Duodenal mucosa (tissue), 2 donors: ENCODE data around the gene PHF14.

ENCODE experiments used
- H3K27ac ChIP-seq: one replicate; pipeline ENCODE4 v1.7.0; 2013; ENCODE audit warnings: low read depth, low read length
- H3K27me3 ChIP-seq, 2 donors: one replicate each; pipeline ENCODE4 v1.7.0; 2013; ENCODE audit warnings: low read length in 2 of 2, control low read depth in 1 of 2; ENCODE audit not compliant: insufficient read depth in 2 of 2, control insufficient read depth in 1 of 2
- H3K36me3 ChIP-seq, 2 donors: one replicate each; pipeline ENCODE4 v1.7.0; 2013; ENCODE audit warnings: low read length in 2 of 2, control low read depth in 1 of 2; ENCODE audit not compliant: insufficient read depth in 2 of 2, control insufficient read depth in 1 of 2
- H3K4me1 ChIP-seq, 2 donors: one replicate each; pipeline ENCODE4 v1.7.0; 2013; ENCODE audit warnings: low read length in 2 of 2, control low read depth in 1 of 2; ENCODE audit not compliant: insufficient read depth in 2 of 2, control insufficient read depth in 1 of 2
- H3K4me3 ChIP-seq, 2 donors: one replicate each; pipeline ENCODE4 v1.7.0; 2013; ENCODE audit warnings: low read length in 2 of 2, low read depth in 1 of 2
- H3K9ac ChIP-seq, 2 donors: one replicate each; pipeline ENCODE4 v1.7.0; 2013; ENCODE audit warnings: low read length in 2 of 2, low read depth in 1 of 2
- H3K9me3 ChIP-seq, 2 donors: one replicate each; pipeline ENCODE4 v1.7.0; 2013; ENCODE audit warnings: low read length in 2 of 2, control low read depth in 1 of 2; ENCODE audit not compliant: control insufficient read depth in 1 of 2

The PHF14 gene

DNA sequence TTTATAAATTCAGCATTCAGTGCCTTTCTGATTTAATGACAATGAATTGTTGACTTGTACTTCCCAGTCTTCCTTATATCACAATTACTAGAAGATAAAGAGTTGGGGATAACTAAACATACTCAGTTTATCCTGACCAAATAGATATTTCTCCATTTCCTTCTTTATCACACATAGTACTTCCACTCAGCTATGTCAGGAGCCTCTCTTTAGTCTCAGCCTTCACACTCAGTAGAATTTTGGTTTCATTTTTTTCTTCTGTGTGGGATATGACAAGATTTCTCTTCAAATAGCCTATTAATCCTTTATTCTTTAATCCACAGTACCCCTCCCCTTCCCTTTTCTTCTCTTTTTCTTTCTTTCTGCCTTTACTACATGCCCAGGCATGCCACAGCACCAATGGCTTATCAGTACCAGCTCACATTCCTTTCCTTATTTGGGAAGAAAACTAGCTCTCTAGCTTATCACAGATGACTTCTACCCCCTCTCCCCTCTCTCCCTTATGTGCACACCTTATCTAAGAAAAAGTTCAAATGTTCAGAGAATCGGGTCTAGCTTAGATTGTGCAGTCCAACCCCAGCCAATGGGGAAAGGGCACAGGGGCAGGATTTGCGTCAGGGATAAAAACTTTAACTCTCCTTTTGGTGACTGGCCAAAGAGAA, 109.0 kb downstream of the PHF14 start:
- Histone ChIP-seq H3K4me1 (peaks cover 0 to 5% of the 10 kb centered on the region in 2 donors), H3K27me3 (no peaks in the 10 kb centered on the region), H3K4me3 (no peak overlapping the region), H3K9me3 (no peaks in the 10 kb centered on the region), H3K36me3 (no peaks in the 10 kb centered on the region), H3K27ac (no peak overlapping the region), H3K9ac (no peak overlapping the region)

GRCh38 chr7:11083214-11083568, 109.5 kb downstream of the PHF14 start:
- Histone ChIP-seq H3K9me3 (no peaks in the 10 kb centered on the region), H3K27ac (no peak overlapping the region), H3K27me3 (no peaks in the 10 kb centered on the region)

DNA sequence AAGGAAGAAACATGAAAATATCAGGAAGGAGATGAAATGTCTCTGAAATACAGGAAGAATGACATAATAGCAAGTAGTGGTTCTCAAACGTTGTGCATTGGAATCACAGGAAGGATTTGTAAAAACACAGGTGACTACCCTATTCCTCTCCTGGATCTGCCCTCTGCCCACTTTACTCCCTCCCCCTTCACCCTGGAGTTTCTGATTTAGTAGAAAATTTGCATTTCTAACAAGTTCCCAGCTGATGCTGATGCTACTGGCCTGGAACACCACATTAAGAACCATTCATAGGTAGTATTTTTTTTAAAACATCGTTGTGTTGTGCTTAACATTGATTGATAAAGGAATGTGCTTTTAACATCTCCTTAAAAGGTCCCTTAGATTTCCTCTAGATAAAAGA, 130.9 kb downstream of the PHF14 start:
- Histone ChIP-seq H3K9ac (no peak overlapping the region), H3K4me1 (no peaks in the 10 kb centered on the region), H3K9me3 (no peaks in the 10 kb centered on the region), H3K4me3 (no peak overlapping the region), H3K36me3 (peaks cover 0 to 4% of the 10 kb centered on the region in 2 donors), H3K27ac (no peak overlapping the region), H3K27me3 (no peaks in the 10 kb centered on the region)

More at GRCh38 chr7:11083214-11083568, 109.5 kb downstream of the PHF14 start:
- Histone ChIP-seq H3K4me3 (no peak overlapping the region), H3K36me3 (no peaks in the 10 kb centered on the region), H3K9ac (no peak overlapping the region), H3K4me1 (peaks cover 0 to 5% of the 10 kb centered on the region in 2 donors)

GRCh38 chr7:11109659-11110058, 136.0 kb downstream of the PHF14 start:
- H3K27ac ChIP-seq: no peak overlapping the region

DNA sequence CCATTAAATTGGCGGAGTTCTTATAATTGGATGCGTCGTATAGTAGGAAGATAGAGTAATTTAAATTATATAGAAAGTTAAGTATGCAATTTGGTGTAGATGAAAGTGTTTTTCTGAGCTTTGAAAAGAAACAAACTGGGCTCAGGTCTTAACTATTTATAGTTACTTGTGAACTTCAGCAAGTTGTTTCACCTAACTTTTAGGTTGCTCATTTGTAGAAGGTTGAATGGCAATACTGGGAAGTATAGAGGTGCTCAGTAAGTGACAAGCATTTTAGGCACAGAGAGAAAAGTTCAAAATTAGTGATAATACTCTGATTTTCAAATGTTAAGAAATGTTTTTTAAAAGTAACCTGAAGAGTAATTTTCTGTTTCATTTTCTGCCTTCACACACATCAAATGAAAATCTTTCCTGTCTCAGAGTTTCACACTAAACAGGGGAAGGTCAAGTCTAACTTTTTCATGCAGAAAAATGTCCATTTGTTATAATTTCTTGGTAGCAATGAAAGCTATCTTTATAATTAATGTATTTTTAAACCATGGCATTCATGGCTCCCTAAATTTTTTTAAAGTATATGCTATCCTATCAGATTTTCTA, 146.5 kb downstream of the PHF14 start:
- Histone ChIP-seq H3K27me3 (no peaks in the 10 kb centered on the region), H3K27ac (no peak overlapping the region), H3K9me3 (no peaks in the 10 kb centered on the region), H3K4me3 (no peak overlapping the region), H3K9ac (no peak overlapping the region), H3K36me3 (peaks cover 0 to 2% of the 10 kb centered on the region in 2 donors), H3K4me1 (peaks cover 2 to 5% of the 10 kb centered on the region in 2 donors)

More at GRCh38 chr7:11109659-11110058, 136.0 kb downstream of the PHF14 start:
- Histone ChIP-seq H3K36me3 (peaks cover 0 to under 1% of the 10 kb centered on the region in 2 donors), H3K9me3 (no peaks in the 10 kb centered on the region), H3K4me3 (no peak overlapping the region), H3K9ac (no peak overlapping the region), H3K27me3 (no peaks in the 10 kb centered on the region), H3K4me1 (no peaks in the 10 kb centered on the region)

- Histone ChIP-seq H3K4me1 (peaks cover 2 to 5% of the 10 kb centered on the region in 2 donors), H3K4me3 (no peak overlapping the region), H3K27ac (no peak overlapping the region), H3K36me3 (peaks cover 0 to 2% of the 10 kb centered on the region in 2 donors), H3K27me3 (no peaks in the 10 kb centered on the region), H3K9me3 (no peaks in the 10 kb centered on the region), H3K9ac (no peak overlapping the region)
Measured at GRCh38 chr7:11120675-11121220, 147.1 kb downstream of the PHF14 start.

DNA sequence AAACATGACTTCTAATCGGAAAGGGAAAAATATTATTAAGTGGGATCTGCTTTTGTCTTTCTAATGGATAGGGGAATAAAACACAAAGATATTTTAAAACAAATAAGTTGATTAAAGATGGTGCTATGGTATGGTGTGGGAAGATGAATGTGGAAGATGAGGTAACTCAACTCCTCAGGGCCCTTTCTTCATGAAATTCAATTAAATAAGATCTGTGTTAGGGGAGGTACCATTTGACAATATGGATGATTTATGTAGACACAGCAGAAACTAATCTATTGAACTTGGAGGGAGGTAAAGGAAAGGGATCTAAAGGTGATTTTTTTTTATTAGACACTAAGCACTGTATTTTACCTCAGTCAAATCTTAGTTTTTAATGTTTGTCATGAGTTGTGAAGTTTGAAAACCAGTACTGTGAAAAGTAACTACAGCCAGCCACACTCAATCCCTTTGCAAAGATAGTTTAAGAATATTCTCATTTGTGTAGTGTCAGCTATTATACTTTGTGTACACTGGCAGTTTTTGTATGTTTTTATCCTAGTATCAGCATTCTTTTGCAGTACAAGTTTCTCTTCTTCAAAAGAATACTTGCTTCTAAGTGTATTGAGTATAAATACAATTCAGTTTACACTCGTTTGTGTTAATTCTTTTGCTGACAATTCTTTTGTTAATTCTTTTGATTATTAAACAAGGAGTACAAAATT, 151.3 kb downstream of the PHF14 start:
- no peaks in the 10 kb centered on the region for H3K9me3 ChIP-seq
- no peaks in the 10 kb centered on the region for H3K27me3 ChIP-seq
- H3K27ac ChIP-seq: no peak overlapping the region
- no peaks in the 10 kb centered on the region for H3K4me1 ChIP-seq
- H3K36me3 ChIP-seq: peaks cover 0 to 2% of the 10 kb centered on the region in 2 donors
- no peak overlapping the region for H3K9ac ChIP-seq
- H3K4me3 ChIP-seq: no peak overlapping the region

DNA sequence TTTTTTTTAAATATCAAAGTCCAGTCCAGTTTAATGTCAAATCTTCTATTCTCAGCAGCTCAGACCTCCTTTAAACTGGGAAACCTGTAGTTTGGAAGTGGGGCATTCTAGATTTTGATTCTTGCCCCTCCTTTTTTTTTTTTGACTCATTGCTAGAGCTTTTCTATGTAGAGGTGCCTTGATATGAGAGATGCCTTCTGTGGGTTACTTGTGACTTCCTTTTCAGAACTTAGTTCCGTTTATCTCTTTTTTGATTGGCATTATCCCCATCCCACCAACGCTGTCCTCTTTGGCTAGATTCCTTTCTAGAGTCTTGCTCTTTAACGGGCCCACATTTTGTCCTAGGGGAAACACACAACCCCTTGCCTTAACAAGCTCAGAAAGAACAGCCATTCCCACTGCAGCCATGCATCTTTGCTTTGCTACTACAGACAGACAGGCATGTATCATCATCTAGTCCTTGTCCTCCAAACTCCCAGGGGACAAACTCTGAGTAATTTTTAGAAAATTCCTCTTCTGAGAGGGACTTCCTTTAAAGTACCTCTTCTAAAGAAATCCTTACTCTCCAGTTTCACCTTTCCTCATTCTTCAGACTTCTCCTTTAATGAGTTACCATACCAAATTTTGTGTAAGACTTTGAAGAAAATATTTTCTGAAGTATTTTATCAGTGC, 153.6 kb downstream of the PHF14 start:
- H3K27me3 ChIP-seq: no peaks in the 10 kb centered on the region
- no peaks in the 10 kb centered on the region for H3K4me1 ChIP-seq
- H3K9ac ChIP-seq: no peak overlapping the region
- H3K27ac ChIP-seq: no peak overlapping the region
- H3K4me3 ChIP-seq: no peak overlapping the region
- no peaks in the 10 kb centered on the region for H3K36me3 ChIP-seq
- no peaks in the 10 kb centered on the region for H3K9me3 ChIP-seq

DNA sequence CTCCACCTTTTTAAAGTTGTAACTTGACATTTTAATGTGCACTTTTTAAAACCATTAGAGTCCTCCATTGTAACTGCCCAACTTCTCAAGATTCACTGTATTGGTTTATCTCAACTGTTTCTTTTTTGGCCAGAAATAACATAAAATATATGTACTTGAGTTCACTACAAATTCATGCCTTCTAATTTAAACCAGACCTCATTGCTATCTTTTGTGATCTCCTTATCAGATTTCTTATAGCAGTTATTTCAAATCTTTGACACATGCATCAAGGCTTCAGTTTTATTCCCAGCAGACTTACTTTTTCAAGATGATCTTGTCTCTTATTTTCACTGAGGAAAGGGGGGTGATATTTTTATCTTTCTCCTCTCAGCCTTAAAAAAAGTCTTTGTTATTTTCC, 154.3 kb downstream of the PHF14 start:
- Histone ChIP-seq H3K27me3 (no peaks in the 10 kb centered on the region), H3K4me3 (no peak overlapping the region), H3K36me3 (no peaks in the 10 kb centered on the region), H3K9me3 (no peaks in the 10 kb centered on the region), H3K4me1 (no peaks in the 10 kb centered on the region), H3K27ac (no peak overlapping the region), H3K9ac (no peak overlapping the region)

- H3K36me3 ChIP-seq: no peaks in the 10 kb centered on the region
- no peak overlapping the region for H3K27ac ChIP-seq
- H3K4me1 ChIP-seq: no peaks in the 10 kb centered on the region
- H3K4me3 ChIP-seq: no peak overlapping the region
- H3K27me3 ChIP-seq: no peaks in the 10 kb centered on the region
- no peaks in the 10 kb centered on the region for H3K9me3 ChIP-seq
- no peak overlapping the region for H3K9ac ChIP-seq
Measured at GRCh38 chr7:11128498-11128897, 154.8 kb downstream of the PHF14 start.
